RWPE2 (cell line): ENCODE results near the gene GALNT2.

ENCODE experiments used
- ATAC-seq: fragments of 200-7000 bp; cut with Tn5 transposase; 3 replicates; pipeline ENCODE4 v1.9.1; 2021; ENCODE audit warnings: low read depth
- DNase-seq: peaks from one replicate; pipeline ENCODE4 v3.0.0-alpha.2; 2020; ENCODE audit warnings: low spot score
- H3K27ac ChIP-seq: fragments of 450-650 bp; 2 replicates; pipeline ENCODE4 v1.5.1; 2017; ENCODE audit warnings: mild to moderate bottlenecking; ENCODE audit not compliant: poor library complexity, severe bottlenecking
- H3K27me3 ChIP-seq: fragments of 250-450 bp; sonication (Bioruptor Pico); 2 replicates; pipeline ENCODE4 v1.5.1; 2021; ENCODE audit warnings: mild to moderate bottlenecking, moderate library complexity; ENCODE audit not compliant: insufficient read depth, poor library complexity, severe bottlenecking
- H3K36me3 ChIP-seq: fragments of 250-450 bp; sonication (Bioruptor Pico); 2 replicates; pipeline ENCODE4 v1.5.1; 2020; ENCODE audit warnings: low read depth, mild to moderate bottlenecking, moderate library complexity
- H3K4me1 ChIP-seq: fragments of 250-450 bp; sonication (Bioruptor Pico); 2 replicates; pipeline ENCODE4 v1.5.1; 2021; ENCODE audit warnings: mild to moderate bottlenecking, moderate library complexity; ENCODE audit not compliant: insufficient read depth, poor library complexity, severe bottlenecking
- H3K4me3 ChIP-seq: fragments of 250-450 bp; sonication (Bioruptor Pico); 2 replicates; pipeline ENCODE4 v1.5.1; 2021; ENCODE audit warnings: mild to moderate bottlenecking, moderate library complexity; ENCODE audit not compliant: severe bottlenecking
- H3K9me3 ChIP-seq: fragments of 250-450 bp; sonication (Bioruptor Pico); 2 replicates; pipeline ENCODE4 v1.5.1; 2021; ENCODE audit warnings: mild to moderate bottlenecking, moderate library complexity; ENCODE audit not compliant: severe bottlenecking
- CTCF ChIP-seq: fragments of 450-650 bp; IDR thresholded peaks from one replicate; pipeline ENCODE4 v1.5.1; 2017; ENCODE audit warnings: mild to moderate bottlenecking, moderate library complexity; ENCODE audit not compliant: poor library complexity, severe bottlenecking

The GALNT2 gene

GRCh38 chr1:230218667-230219066 lies 151.6 kb downstream of the GALNT2 start:
- Histone ChIP-seq H3K9me3 (no peaks in the 10 kb centered on the region), H3K27me3 (no peaks in the 10 kb centered on the region), H3K27ac (no peak overlapping the region), H3K4me3 (no peak overlapping the region), H3K36me3 (no peaks in the 10 kb centered on the region), H3K4me1 (no peaks in the 10 kb centered on the region)
- no peak for TF ChIP-seq CTCF
- DNase-seq: no peak
- ATAC-seq: no peak

DNA sequence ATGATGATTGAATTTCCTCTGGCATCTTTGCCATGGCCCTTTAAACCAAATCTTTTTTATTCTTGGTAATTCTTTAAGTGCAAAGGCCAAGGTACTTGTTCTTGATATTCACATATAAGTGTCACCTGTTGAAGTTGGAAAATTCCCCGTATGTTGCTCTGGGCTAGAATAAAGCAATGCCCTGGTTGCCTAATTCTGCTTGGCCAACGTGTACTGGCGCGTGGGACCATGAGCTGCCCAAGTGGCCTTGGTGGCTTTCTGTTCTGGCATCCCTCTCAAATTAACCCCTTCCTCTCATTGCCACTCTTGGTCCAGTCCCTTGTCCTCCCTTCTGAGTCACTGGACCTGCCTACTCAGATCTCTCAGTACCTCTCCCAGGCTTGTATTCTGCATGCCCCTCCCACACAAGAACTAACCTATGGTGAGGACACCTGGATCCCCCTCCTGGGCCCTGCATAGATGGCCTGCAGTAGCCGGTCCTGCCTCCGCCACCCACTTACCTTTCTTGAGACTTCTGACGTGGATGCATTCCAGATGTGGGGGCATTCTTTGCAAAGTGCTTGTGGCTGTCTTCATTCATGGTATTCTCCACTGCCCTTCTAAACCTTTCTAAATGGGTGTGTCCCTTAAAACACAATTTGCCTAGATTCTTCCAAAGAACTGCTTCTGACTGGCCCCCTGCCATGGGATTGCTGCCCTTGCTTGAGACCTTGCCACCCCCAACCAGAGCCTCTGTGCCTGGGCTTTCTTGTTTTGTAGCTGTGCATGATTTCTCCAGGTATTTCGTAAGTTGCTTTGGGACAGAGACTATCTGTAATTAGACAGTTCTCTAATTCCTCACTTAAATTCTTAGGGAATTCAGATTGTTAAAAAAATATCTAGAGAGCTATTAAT lies 152.4 kb downstream of the GALNT2 start:
- H3K27me3 ChIP-seq: no peaks in the 10 kb centered on the region
- no peaks in the 10 kb centered on the region for H3K9me3 ChIP-seq
- ATAC-seq (no peak), DNase-seq (no peak)
- no peaks in the 10 kb centered on the region for H3K36me3 ChIP-seq
- H3K4me1 ChIP-seq: no peaks in the 10 kb centered on the region
- H3K27ac ChIP-seq: no peak overlapping the region
- no peak overlapping the region for H3K4me3 ChIP-seq
- TF ChIP-seq CTCF: no peak

DNA sequence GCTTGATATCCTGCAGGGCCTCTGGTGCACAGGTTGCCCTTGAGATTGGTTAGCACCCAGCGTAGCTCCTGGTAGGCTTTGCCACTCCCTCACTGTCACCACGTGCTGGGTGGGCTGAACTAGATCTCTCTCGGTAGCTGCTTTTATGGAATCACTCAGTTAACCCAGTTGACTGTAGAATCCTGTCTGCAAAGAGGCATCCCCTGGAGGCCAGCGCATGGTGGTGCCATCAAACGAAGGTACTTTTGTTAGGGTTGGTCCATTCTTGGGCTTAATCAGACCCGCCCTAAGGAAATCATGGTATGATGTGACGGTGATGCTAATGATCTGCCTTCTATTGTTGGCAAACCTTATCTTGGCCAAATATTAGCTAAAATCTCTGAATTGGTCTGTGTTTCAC lies 153.4 kb downstream of the GALNT2 start:
- ATAC-seq: no peak
- no peaks in the 10 kb centered on the region for H3K9me3 ChIP-seq
- H3K4me1 ChIP-seq: no peaks in the 10 kb centered on the region
- no peak overlapping the region for H3K27ac ChIP-seq
- H3K36me3 ChIP-seq: no peaks in the 10 kb centered on the region
- H3K4me3 ChIP-seq: no peak overlapping the region
- no peaks in the 10 kb centered on the region for H3K27me3 ChIP-seq
- DNase-seq: no peak
- TF ChIP-seq CTCF: no peak

DNA sequence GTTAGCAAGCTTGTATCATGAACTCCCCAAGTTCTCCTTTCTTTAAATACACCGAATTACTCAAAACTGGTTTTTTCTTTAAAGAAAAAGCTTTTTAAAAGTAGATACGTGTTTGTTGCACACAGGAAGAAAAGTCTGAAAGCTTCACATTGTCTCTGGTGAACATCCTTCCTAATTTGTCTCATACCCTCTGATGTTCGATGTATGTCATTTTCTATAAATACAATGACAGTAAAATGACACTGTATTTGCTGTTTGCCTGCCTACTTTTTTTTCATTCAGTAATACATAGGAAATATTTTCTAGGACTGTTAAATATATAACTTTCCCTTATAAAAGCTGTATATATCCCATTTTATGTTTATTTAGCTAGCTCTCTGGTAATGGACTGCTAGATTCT lies 153.9 kb downstream of the GALNT2 start:
- Histone ChIP-seq H3K9me3 (no peaks in the 10 kb centered on the region), H3K36me3 (no peaks in the 10 kb centered on the region), H3K27me3 (no peaks in the 10 kb centered on the region), H3K4me3 (no peak overlapping the region), H3K4me1 (no peaks in the 10 kb centered on the region), H3K27ac (no peak overlapping the region)
- ATAC-seq: no peak
- no peak for TF ChIP-seq CTCF
- no peak for DNase-seq

- Histone ChIP-seq H3K36me3 (no peaks in the 10 kb centered on the region), H3K4me3 (no peak overlapping the region), H3K9me3 (no peaks in the 10 kb centered on the region), H3K27ac (no peak overlapping the region), H3K27me3 (no peaks in the 10 kb centered on the region), H3K4me1 (no peaks in the 10 kb centered on the region)
- DNase-seq (no peak), ATAC-seq (no peak)
- no peak for TF ChIP-seq CTCF
These were observed 155.6 kb downstream of the GALNT2 start for GRCh38 chr1:230222678-230223077.
